GM18519 (cell line): ENCODE data around the gene CPVL.

Experiments used
- ATAC-seq: cut with Tn5 transposase; IDR thresholded peaks from one replicate; pipeline ENCODE4 v1.9.1; 2021; ENCODE audit warnings: mild to moderate bottlenecking, moderate library complexity; ENCODE audit not compliant: unreplicated experiment, low FRiP score

The CPVL gene

GRCh38 chr7:29158795-29159423 lies 12.6 kb upstream of the CPVL start:
- ATAC-seq = no peak

GRCh38 chr7:29156907-29157452 lies 10.6 kb upstream of the CPVL start:
- ATAC-seq = no peak

- ATAC-seq = no peak
Measured at GRCh38 chr7:29154076-29154475, 7.7 kb upstream of the CPVL start.

GRCh38 chr7:29150856-29151255 lies 4.5 kb upstream of the CPVL start:
- no peak for ATAC-seq

- no peak for ATAC-seq
Measured at GRCh38 chr7:29149036-29149435, 2.7 kb upstream of the CPVL start.

GRCh38 chr7:29147821-29148220 lies 1.5 kb upstream of the CPVL start:
- no peak for ATAC-seq

- no peak for ATAC-seq
Measured at GRCh38 chr7:29146888-29147609, 712 bp upstream of the CPVL start.

GRCh38 chr7:29145553-29146056 lies 732 bp downstream of the CPVL start:
- no peak for ATAC-seq

GRCh38 chr7:29143751-29144150 lies 2.6 kb downstream of the CPVL start:
- no peak for ATAC-seq

GRCh38 chr7:29142021-29142727 lies 4.2 kb downstream of the CPVL start:
- ATAC-seq = no peak

- no peak for ATAC-seq
Measured at GRCh38 chr7:29140873-29141468, 5.4 kb downstream of the CPVL start.

GRCh38 chr7:29139796-29140195 lies 6.5 kb downstream of the CPVL start:
- ATAC-seq = no peak

GRCh38 chr7:29139191-29139590 lies 7.1 kb downstream of the CPVL start:
- ATAC-seq = no peak

GRCh38 chr7:29138588-29138987 lies 7.7 kb downstream of the CPVL start:
- ATAC-seq = no peak

- ATAC-seq = no peak
Measured at GRCh38 chr7:29135846-29136245, 10.5 kb downstream of the CPVL start.

GRCh38 chr7:29132980-29133379 lies 13.4 kb downstream of the CPVL start:
- ATAC-seq = no peak

- no peak for ATAC-seq
Measured at GRCh38 chr7:29131678-29132077, 14.7 kb downstream of the CPVL start.

GRCh38 chr7:29130096-29130495 lies 16.2 kb downstream of the CPVL start:
- no peak for ATAC-seq

GRCh38 chr7:29127527-29127926 lies 18.8 kb downstream of the CPVL start:
- ATAC-seq = no peak

- no peak for ATAC-seq
Measured at GRCh38 chr7:29126804-29127203, 19.5 kb downstream of the CPVL start.
